Activated CD4-positive, CD25-positive, alpha-beta regulatory T cell treated with anti-CD3 and anti-CD28 coated beads, Interleukin-2, amount 50 U/mL, for 24 hours (primary cell): ENCODE results near the gene AKAP6.

ENCODE experiments used
- ATAC-seq, 2 donors: fragments of 150-1000 bp; cut with Tn5 transposase; one replicate each; pipeline ENCODE4 v1.10.0; 2021; ENCODE audit warnings: mild to moderate bottlenecking in 1 of 2, moderate library complexity in 1 of 2

The AKAP6 gene

GRCh38 chr14:32679927-32680612 is 351.0 kb downstream of the AKAP6 start:
- no peak for ATAC-seq

DNA sequence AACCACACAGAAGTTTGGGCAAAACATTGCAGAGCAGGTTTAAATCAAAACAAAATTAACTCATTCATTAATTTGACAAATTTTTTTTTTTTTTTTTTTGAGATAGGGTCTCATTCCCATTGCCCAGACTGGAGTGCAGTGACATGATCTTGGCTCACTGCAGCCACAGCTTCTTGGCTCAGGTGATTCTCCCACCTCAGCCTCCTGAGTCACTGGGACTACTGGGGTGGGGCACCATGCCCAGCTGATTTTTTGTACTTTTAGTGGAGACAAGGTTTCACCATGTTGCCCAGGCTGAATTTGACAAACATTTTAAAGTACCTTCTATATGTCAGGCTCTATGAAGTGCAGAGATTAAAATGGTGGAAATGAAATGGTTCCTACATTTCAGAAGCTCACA is 352.5 kb downstream of the AKAP6 start:
- no peak for ATAC-seq

DNA sequence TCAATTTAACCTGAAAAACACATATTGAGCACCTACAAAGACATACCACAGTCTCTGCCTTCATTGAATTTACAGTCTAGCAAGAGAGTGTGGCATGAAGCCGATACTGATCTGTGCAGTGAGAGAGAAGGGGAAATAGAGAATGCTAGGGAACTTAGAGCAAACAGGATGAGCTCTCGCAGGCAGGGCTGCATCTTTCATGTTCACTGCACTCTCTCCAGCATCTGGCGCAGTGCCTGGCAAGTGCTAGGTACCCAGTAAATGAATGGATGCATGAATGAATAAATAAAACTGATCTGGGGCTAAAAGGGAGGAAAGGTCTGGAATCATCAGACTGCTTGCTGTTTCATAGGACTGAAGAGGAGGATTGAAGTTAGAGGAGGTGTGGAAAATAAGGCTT is 353.1 kb downstream of the AKAP6 start:
- ATAC-seq = no peak

GRCh38 chr14:32683679-32684078 is 354.6 kb downstream of the AKAP6 start:
- peak in 1 of 2 donors; percentile 46 for ATAC-seq

- no peak for ATAC-seq
These were observed 359.8 kb downstream of the AKAP6 start for GRCh38 chr14:32688941-32689340.

DNA sequence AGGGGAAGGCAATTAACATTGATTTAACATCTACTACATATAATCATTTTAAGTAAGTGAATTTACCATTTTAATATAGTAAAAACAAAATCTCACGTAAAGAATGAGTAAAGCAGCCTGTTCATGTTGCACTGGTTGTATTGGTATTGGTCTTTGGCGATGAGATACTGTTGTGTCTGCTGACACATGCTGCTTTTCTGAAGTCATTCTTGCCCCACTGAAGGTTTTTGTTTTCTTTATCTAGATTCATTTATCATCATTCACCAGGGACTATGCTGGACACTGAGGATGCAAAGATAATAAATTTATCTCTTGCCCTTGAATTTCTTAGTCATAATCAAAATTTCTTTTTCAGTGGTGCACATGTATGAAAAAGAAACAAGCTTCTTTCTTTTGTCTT is 363.3 kb downstream of the AKAP6 start:
- ATAC-seq = peak in 1 of 2 donors; percentile 14

DNA sequence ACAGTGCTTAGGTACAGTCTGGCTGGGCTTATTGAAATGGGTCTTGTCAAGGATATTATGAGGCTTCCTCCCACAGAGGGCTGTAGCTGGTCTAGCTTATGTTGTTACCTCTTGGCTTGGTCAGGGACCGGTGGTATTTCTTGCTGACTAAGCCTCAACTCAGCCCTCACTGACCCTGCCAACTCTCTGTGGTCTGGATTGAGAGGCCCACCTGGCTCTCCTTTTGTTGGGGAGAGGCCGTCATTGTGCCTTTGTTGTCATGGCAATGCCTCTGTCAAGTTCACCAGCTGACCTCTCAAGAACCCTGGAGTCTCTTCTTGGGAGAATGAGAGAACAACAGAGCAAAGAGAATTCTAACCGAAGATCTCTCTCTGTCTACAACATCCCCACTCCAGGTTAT is 364.0 kb downstream of the AKAP6 start:
- ATAC-seq = peak in 1 of 2 donors; percentile 8

DNA sequence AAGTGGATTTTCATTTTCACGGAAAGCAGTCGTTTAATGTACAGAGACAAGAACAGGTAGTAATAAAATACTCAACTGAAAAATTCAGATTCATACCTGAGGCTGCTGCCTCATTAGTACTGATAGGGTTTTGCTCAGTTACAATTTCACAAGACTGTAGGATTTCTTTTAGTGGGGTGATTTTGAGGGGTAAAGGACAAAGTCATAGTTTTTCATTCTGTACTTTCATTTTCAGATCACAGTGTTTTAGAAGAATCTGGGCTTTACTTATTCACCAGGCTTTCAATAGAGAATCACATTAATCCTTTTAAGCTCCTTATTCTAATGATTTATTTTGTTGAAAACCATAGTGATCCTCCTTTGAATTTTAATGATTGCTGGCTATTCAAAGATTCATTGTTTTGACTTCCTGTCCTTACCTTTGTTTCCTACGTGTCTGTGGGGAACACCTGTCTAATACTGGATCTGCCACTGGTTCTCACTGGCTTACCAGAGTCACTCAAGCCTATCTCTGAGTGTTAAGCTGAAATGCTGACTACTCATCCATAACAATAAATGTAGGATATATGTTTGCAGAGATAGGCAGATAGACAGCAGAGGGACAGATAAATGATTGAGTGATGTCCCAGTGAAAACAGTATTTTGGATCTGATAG is 365.8 kb downstream of the AKAP6 start:
- peak; percentile 17 to 50 for ATAC-seq

GRCh38 chr14:32696325-32697091 is 367.4 kb downstream of the AKAP6 start:
- no peak for ATAC-seq

DNA sequence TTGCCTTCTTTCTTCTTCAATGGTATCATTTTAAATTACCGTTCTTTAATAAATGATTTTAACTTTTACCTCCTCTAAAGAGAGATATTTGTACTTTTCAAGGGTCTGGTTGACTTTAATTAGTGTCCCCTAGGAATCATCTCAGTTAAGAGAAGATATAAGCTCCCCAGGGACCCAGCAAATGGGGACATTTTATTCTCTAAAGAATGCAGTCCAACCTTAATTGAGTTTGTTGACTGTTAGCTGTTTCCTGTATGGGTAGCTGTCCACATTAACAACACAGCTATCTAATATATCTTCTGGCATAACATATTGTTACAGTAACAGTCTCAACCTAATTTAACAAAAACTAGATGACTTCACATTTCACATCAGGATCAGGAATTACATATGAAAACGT is 368.0 kb downstream of the AKAP6 start:
- no peak for ATAC-seq

DNA sequence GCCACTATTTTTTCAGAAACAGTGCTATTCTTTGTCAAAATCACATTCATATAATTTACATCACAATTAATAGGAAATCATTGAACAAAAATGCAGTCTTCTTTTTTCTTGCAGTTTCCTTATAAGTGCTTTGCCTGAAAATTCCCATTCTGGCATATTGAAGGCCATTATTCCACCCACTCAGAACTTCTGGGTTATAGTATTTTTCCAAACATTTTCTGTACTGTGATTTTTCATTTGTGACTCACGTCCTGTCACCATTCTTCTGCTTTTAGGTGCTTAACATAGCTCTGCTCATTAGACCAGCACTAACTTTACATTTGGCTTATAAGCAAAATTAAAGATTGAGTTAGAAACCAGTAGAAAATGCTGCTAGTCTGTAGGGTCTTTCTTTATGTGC is 368.6 kb downstream of the AKAP6 start:
- no peak for ATAC-seq

GRCh38 chr14:32698831-32699230 is 369.7 kb downstream of the AKAP6 start:
- ATAC-seq = no peak

DNA sequence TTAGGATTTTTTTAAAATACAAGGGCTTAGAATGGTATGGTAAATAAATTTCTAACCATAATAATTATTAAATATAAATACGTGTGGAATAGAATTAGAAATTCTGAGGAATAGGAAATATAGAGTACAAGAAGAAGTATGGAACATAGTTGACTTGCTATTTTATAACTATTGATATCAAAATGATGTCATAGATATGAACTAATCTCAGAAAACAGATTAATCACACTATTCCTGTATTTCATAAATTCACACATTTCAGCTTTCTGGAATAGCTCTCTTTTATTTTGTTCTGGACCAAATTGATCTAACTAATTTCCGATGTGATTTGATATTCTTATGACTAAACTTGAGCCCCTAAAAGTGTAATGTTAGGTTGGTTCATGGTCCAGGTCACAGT is 372.4 kb downstream of the AKAP6 start:
- ATAC-seq = no peak

DNA sequence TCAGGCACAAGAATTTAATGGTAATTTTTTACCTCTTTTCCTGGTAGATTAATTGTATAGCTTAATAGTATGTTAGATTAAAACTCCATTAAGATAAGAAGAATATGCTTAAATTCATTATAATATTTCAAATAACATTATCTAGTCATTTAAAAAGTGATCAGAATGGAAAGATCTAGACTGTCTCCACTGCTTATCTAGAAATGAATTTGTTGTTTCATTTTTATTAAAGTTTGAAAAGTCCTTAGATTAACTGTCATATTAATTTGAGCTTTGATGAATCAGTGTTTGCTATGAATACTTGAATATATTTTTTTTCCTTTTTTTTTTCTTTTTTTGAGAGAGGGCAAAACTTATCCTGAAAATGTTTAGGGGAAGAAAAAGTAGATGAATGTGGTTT is 373.0 kb downstream of the AKAP6 start:
- ATAC-seq = peak; percentile 47 to 58

DNA sequence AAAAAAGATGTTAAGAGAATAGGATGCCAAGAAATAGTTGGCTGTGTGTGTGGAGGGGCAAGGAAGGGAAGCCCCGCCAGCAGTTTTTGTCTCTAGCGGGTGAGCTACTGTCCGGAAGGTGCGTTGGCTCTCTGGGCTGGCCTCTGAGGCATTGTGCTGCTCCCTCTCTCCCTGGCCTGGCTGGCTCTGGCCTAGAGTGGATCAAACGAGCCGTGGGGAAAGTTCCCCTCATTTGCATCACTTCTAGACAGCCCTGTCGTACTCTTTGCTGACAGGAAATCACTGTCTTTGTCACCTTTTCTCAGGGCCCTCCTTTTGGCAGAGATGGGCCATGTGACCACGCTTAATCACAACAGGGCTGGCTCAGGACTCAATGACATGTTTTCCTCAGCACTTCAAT is 373.5 kb downstream of the AKAP6 start:
- peak; percentile 97 for ATAC-seq

GRCh38 chr14:32703183-32703621 is 374.1 kb downstream of the AKAP6 start:
- ATAC-seq = no peak

GRCh38 chr14:32706721-32707519 is 377.8 kb downstream of the AKAP6 start:
- no peak for ATAC-seq

DNA sequence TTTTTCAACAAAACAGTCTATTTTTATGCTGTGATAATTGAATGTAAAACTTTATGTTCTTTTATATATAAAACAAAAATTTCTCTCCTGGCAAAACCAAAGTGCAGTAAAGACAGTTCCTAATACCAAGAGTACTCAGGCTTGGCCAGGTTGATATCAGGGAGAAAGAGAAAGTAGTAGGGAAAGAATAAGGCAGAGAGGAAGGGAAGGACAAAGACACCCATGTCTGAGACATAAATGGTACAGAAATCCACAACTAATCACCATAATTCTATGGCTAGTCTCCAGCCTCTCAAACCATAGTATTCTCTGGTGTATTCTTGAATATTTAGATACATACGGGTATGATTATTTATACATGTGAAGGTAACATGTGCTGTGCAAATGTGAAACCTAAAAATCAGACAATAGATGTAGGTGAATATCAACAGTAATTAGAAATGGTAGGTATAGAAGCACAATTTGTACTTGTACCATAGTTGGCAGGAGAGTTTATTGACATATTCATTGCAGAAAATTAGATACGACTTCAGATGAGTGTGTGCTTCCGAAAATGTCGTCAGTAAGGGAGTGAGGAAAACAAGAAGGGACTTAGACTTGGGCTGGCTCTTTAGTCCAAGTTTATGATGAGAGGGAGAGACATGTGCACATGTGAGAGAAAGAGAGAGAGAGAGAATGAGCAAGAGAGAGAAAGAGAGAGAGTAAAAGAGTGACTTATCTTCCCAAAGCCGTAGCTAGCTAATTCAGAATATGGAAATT is 378.8 kb downstream of the AKAP6 start:
- no peak for ATAC-seq

GRCh38 chr14:32709027-32709426 is 379.9 kb downstream of the AKAP6 start:
- ATAC-seq = no peak

DNA sequence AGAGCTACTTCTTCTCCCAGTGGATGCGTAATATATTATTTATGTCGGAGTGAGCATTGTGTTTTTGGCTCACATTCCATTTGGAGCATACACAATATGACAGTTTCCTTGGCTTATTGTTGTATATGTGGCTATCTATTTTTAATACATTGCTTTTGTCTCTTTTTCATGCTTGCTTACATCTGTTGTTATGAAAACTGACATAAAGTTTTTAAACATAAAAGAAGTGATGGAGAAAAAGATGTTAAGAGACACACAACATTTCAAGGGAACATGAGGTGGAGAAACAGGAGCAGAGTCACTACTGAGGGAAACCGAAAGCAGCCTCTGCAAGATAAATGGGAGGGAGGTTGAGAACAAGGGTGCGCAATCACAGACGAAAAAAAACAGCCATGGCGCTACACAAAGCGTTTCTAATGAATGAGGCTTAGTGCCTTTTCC is 381.2 kb downstream of the AKAP6 start:
- no peak for ATAC-seq

DNA sequence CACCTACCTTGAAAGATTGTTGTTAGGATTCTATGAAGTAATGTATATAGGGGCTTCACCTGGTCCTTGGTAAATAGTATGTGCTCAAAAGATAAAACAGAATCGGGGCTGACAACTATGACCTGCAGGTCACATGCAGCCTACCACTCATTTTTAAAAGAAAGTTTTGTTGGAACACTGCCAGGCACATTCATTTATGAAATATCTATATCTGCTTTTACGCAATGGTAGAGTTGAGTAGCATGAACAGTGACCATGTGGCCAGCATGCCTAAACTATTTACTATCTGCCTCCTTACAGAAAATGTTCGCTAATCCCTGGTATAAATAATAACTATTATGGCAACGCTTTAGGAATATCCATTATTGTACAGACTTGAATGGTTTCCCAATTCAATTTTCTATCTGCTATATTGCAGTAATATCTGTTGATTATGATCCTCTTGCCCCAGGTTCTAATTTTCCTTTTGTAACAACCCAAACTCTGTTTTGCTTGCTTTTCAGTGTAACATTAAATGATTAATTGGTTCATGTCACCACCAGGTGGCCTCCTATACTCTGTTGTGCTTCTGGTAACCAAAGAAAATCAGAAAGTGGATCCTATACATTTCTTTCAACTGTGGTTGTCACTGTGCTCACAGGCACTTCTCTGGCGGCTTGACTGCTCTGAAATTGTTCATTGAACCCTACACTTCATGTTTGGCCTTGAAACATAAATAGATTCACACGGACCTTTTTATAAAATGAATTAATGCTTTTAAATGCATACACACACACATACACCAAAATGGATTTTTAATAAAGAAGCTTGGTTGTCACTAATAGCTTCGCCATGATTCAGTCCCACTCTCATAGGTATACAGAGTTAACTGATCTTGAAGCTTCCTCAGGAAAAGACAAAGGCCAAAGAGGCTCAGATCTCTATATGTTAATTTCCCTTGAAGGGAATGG is 381.9 kb downstream of the AKAP6 start:
- ATAC-seq = no peak
